Stimulated activated CD4-positive, alpha-beta T cell treated with anti-CD3 and anti-CD28 coated beads, TNF-alpha, amount 100 ng/mL, for 1 hour (primary cell): ENCODE data around the gene IQSEC2.
A peak's percentile ranks its signal among the peaks of the same experiment; 100 is the strongest.

Source experiments
- DNase-seq, 3 donors: peaks; one replicate each; pipeline ENCODE4 v3.0.0-alpha.2; 2020; ENCODE audit warnings: low read depth in 3 of 3, low spot score in 1 of 3

Gene IQSEC2

DNA sequence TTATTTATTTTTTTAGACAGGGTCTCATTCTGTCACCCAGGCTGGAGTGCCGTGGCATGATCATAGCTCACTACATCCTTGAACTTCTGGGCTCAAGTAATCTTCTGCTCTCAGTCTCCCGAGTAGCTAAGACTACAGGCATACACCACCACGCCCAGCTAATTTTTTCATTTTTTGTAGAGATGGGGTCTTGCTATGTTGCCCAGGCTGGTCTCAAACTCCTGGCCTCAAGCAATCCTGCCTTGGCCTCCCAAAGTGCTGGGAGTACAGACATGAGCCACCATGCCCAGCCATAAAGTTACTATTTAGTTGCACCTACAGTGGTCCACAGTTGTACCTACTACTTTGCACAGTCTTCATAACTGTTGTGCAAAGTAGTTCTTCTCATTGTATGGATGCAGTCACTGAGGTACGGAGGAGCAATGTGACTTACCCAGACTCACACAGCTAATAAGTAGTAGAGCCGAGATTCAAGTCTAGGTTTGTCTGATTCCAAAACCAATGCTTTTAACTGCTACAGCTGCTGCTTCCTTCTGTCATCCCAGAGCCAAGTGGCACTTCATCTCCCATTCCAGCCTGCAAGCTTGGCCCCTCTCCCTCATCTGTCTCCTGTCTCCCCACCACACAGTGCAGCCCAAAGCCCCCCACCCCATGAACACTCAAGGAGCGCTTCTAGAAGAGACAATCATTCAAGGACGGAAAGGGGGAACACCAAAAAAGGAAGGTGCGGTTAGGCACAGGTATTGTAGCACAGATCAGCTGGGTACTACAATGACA is 24.0 kb upstream of the IQSEC2 start:
- DNase-seq = no peak

DNA sequence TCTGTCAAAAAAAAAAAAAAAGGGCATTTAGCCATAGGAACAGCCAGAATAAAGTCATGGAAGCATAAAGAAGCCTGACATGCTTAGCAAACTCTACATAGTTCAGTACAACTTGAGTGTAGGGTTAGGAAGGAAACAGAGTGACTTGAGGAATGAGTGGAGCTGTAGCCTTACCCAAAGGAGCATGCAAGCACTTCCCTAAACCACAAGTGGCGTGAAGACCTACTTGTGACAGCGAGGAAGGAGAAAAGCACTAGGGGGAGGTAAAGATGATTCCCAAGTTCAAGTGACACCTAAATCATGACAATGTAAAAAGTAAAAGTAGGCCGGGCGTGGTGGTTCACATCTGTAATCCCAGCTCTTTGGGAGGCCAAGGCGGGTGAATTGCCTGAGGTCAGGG is 21.8 kb upstream of the IQSEC2 start:
- no peak for DNase-seq

DNA sequence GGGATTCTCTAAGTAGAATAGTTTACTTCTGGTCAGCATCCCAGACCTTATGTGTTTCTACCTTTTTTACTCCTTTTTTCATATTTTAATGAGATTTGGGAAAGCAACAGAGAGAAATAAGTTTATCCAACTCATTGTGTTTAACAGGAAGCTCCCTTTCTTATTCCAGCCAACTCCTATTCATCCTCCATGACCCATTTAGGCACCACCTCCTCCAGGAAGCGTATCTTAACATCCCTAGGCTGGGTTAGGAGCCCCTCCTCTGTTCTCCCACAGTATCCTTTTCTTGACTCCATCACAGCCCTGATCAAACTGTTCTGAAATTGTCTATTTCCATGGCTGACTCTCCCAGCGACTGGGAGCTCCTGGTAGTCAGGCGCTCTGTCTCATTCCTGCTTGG is 18.8 kb upstream of the IQSEC2 start:
- no peak for DNase-seq

- DNase-seq = no peak
Observed at GRCh38 chrX:53294024-53294648, 12.8 kb upstream of the IQSEC2 start.

- DNase-seq = no peak
Observed at GRCh38 chrX:53291596-53291995, 10.2 kb upstream of the IQSEC2 start.

- no peak for DNase-seq
Observed at GRCh38 chrX:53290441-53291041, 9.2 kb upstream of the IQSEC2 start.

GRCh38 chrX:53288189-53288588 is 6.8 kb upstream of the IQSEC2 start:
- no peak for DNase-seq

DNA sequence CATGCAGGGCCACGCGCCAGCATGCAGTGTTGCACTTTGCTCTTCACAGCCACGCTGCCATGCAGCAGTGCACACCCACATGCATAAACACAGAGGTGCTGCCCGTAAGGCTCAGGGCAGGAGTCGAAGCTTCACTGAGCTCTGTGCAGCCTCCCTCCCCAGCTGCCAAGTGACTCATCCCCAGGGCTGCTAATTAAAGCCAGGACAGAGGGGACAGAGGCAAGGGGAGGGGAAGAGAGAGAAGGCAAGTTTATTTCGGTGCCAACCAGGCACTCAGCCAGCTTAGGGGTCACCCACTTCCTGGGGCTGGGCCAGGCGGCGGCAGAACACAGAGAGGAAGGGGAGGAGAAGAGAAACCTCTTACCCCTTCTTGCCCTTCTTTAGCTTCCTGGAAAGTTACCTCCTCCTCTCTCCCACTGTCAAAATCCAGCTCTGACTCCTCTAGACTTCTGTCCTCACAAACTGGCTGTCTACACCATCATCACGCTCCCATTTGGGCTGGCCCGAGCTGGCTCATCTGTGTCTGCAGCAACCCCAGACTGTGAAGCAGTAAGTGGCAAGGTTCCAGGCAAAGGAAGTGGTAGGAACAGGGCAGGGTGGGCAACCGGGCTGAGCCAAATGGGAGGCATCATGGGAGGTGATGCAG is 6.2 kb upstream of the IQSEC2 start:
- no peak for DNase-seq

- DNase-seq = no peak
Observed at GRCh38 chrX:53286171-53286570, 4.8 kb upstream of the IQSEC2 start.

GRCh38 chrX:53285591-53285990 is 4.2 kb upstream of the IQSEC2 start:
- no peak for DNase-seq

DNA sequence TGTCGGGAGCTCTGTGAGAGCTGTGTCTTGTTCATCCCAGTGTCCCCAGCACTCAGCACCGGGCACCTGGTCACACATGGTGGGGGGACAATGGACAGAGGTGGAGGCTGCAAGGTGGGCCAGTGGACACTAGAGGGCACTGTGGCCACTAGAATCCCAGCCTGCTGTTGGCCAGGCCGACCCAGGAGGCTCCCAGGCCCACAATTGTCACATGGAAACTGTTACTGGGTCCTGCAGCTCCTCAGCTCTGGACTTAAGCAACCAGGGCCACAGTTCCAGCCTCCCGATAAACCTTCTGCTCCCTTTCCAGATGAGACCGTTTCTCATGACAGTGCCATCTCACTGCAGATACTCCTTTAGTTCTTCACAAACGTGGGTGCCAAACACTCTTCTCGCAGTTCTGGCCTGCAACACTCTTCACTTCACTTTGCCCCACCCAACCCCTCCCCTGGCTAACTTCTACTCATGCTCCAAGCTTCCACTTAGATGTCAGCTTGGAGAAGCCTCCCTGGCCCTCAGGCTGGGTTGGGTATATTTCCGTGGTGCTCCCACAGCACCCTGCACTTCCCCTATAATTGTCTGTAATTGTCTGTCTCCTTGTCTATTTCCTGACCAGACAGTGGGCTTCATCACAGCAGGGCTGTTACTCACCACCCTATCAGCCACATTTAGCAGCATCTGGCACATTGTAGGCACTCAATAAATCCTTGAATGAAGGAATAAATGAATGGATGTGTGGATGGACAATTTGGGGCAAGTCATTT is 3.5 kb upstream of the IQSEC2 start:
- peak in 2 of 3 donors; percentile 21 to 24 for DNase-seq

DNA sequence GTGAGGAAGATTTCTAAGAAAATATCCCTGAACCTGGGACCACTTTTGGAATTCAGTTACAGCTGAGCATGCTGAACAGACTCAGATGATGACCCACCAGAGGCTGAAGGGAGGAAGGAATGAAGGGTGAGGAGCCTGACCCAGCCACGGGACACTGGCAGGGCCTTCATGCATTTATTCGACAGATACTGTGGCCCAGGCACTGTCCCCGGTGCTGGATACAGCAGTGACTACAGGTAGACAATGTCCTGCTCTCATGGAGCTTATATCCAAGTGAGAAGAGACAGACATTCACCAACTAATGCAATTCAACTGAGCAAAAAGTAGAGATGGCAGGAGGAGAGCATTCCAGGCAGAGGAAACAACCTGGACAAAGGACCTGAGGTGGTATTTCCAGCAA is 2.2 kb upstream of the IQSEC2 start:
- no peak for DNase-seq

GRCh38 chrX:53283099-53283498 is 1.7 kb upstream of the IQSEC2 start:
- DNase-seq = no peak

DNA sequence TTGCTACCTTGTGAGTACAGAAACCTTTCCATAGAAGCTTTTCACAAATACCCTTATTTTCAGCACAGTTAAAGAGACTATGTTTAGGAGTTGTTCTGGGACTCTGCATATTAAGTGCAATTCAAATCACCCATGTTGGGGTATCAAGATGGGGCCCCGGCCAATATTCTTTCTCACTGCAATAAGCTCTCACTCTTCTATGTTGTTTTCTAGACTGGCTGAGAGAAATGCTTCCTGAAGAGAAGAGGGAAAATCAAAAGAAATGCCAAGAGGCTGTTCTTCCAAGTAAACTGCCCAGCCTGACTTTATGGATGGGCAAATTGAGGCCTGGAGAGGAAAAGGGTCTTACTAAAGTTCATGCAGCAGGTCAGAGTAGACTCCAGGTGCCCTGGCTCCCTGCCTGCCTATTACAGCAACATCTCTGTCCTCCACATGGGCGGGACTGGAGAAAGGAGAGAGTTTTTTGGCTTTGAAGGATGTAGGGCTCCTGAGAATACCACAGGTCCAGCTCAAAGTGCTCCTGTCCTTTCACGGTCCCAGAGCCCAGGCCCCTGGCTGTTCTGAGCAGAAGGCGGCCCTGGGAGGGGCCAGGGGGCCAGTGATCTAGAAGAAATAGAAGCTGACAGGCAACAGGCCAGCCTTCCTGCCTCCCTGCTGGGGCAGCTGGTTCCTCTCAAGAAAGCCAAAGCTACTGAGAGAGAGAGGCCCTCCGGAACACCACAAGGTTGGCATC is 745 bp upstream of the IQSEC2 start:
- no peak for DNase-seq

GRCh38 chrX:53280331-53281320 is 758 bp downstream of the IQSEC2 start:
- DNase-seq = no peak

DNA sequence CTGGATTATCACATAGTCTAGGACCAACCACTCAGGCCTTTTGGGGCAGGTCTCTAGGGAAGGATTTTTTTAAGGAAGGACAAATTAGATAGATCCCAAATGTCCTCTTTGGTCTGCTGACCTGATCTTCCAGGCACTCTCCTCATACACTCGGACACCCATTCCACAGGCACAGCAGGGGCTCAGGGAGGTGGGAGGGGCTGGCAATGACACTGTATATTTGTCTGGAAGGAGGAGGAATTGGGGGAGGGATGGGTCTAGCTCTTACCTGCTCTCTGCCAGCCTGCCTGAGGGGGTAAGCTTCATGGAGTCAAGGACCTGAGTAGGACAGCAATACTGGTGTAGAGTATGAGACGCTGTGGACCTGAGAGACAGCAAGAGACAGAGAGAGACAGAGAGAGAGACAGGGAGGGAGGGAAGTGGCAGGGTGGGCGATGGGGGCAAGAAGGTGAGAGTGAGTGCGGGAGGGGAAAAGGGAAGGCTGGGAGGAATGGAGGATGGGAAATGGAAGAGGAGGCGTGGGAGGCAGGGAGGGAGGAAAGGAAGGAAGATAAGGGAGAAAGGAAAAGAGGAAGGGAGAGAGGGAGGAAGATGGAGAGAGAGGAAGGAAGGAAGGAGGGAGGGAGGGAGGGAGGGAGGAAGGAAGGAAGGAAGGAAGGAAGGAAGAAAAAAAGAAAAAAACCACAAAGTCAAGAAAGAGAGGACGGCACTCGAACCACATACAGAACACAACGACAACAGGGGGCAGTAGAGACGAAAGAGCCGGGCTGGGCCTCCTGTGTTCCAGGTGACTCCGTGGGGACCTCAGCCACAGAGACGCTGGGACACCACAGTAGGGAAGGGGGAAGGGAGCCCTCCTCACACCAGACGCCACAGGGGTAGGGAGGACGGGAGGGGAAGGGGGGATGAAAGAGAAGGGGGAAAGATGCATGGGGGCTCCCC is 1.8 kb downstream of the IQSEC2 start:
- no peak for DNase-seq

GRCh38 chrX:53272808-53273337 is 8.5 kb downstream of the IQSEC2 start:
- no peak for DNase-seq

- no peak for DNase-seq
Observed at GRCh38 chrX:53269536-53270107, 11.8 kb downstream of the IQSEC2 start.
